SJSA1 (cell line): Measurements from ENCODE around the gene ABI2. TPM values are rescaled to one million over a fixed set of nuclear protein-coding genes. Genes with fewer than 3 reads are reported as not detected.
A peak's percentile ranks its signal among the peaks of the same experiment; 100 is the strongest.
"Not testable (repeated sequence)": the region's sequence is repeated elsewhere in the genome, so short reads cannot be mapped to it uniquely, and the experiment has no call there.

Source experiments
- DNase-seq, 2 experiments: peaks; one replicate each; pipeline ENCODE4 v3.0.0-alpha.2; 2015 to 2020; ENCODE audit warnings: low spot score in 2 of 2, low read depth in 1 of 2
- H3K27ac ChIP-seq: fragments of 250-450 bp; sonication (Bioruptor Pico); 2 replicates; pipeline ENCODE4 v1.5.1; 2020; ENCODE audit warnings: mild to moderate bottlenecking, moderate library complexity
- H3K27me3 ChIP-seq: fragments of 250-450 bp; sonication (Bioruptor Pico); replicated peaks from 2 replicates; pipeline ENCODE4 v1.5.1; 2020; ENCODE audit warnings: mild to moderate bottlenecking, moderate library complexity
- H3K36me3 ChIP-seq: fragments of 250-450 bp; sonication (Bioruptor Pico); 2 replicates; pipeline ENCODE4 v1.5.1; 2020; ENCODE audit warnings: mild to moderate bottlenecking
- H3K4me1 ChIP-seq: fragments of 250-450 bp; sonication (Bioruptor Pico); replicated peaks from 2 replicates; pipeline ENCODE4 v1.6.1; 2021; ENCODE audit warnings: mild to moderate bottlenecking
- H3K4me3 ChIP-seq: fragments of 250-450 bp; sonication (Bioruptor Pico); 2 replicates; pipeline ENCODE4 v1.5.1; 2020; ENCODE audit warnings: mild to moderate bottlenecking
- H3K9me3 ChIP-seq: fragments of 250-450 bp; sonication (Bioruptor Pico); replicated peaks from 2 replicates; pipeline ENCODE4 v1.5.1; 2020; ENCODE audit warnings: mild to moderate bottlenecking
- total RNA-seq: library from RNA; depleted of rRNA; stranded (reverse); fragments of >200 nt; shearing (Covaris generic); gene quantifications from 2 replicates; pipeline ENCODE4 v1.2.3, GENCODE V29; 2014; rRNA removed

Gene ABI2
- 43.9 and 54.8 TPM in 2 replicates for total RNA-seq

DNA sequence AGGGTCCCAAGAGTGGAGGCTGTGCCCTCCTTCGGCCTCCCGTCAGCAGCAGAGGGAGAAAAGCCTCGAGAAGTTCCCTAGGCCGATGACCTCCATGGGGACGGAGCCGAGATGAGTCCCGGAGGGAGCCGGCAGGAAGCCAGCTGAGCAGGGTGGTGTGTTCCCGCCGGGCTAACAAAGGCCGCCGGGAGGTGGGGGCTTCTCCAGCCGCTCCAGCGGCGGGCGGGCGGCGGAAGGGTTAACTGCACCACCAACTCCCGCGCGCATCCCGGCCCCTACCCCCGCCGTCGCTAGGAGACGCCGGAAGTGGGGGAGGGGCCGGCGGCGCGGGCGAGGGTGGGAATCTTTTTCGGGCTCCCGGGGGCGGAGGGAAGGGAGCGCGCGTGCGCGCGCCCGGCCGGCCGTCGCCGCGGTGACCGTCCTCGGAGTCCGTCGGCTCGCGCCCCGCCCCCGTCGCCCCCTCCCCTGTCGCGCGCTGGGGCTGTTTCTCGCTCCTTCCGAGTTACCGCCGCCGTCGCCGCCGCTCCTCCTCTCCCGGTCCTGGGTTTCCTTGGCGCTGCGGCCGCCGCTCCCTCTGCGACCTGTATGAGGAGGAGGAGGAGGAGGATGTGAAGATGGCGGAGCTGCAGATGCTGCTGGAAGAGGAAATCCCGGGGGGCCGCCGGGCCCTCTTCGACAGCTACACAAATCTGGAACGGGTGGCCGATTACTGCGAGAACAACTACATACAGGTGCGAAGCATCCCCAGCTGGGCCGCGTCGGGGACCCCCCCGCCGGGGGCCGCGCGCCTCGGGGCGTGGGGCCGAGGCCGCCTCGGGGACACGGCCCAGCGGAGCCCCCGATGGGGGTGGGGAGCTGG lies at the start of gene ABI2:
TSS of gene ABI2 (plus strand) at position 494 of the 859 bp plus-strand sequence. CDS start at position 615, 121 bp downstream.
- H3K27ac ChIP-seq, result peak within 1 kb of the TSS; percentile 84
- H3K9me3 ChIP-seq, result no peaks in the 10 kb centered on the region
- peaks cover 19% of the 10 kb centered on the region for H3K36me3 ChIP-seq
- peak within 1 kb of the TSS; percentile 90 for H3K4me3 ChIP-seq
- peaks cover 17% of the 10 kb centered on the region for H3K4me1 ChIP-seq
- H3K27me3 ChIP-seq, result no peaks in the 10 kb centered on the region
- peak; percentile 92 to 94 for DNase-seq

DNA sequence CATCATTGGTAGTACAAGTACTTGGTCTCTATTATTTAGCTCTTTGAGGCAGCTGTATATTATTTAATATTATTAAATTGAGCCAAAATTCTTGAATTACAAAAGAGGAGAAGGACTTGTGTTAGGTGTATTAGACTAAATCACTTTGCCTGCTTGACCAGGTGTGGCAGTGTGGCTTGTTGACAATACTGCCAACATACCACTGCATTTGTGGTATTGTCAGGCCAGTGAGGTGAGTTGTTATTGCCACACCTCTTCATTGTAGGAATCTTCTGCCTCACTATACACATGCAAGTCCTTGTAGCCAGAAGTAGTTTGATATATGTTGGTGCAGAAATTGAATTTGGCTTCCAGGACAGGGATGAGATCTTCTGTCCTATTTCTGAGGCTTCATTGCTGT lies 48.9 kb upstream of the ABI2 start:
- Histone ChIP-seq H3K4me3 (no peak overlapping the region), H3K36me3 (peaks cover 49% of the 10 kb centered on the region), H3K27ac (no peak overlapping the region), H3K27me3 (no peaks in the 10 kb centered on the region), H3K9me3 (no peaks in the 10 kb centered on the region), H3K4me1 (peaks cover 16% of the 10 kb centered on the region)
- DNase-seq, result no peak

DNA sequence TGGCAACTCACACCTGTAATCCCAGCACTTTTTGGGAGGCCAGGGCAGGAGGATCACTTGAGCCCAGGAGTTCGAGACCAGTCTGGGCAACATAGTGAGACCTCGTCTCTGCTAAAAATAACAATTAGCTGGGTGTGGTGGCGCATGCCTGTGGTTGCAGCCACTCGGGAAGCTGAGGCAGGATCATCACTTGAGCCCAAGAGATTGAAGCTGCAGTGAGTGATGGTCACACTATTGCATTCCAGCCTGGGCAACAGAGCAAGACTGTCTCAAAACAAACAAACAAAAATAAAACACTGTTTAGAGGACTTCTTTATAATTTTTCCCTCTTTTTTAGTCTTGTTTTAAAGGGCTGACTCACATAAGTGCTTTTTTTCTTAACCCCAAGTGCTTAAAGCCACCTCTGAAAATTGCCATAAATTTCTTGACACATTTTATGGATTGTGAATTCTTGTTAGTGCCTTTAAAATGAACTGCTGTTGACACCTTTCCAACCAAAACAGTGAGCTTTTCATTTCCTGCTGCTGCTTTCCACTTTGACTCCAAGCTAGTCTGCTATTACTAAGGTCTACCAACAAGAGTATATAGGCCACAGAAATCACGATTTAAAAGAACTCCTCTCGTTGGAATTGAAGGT lies 47.6 kb upstream of the ABI2 start:
- Histone ChIP-seq H3K27ac (peak overlapping the region; percentile 68), H3K4me3 (no peak overlapping the region), H3K9me3 (no peaks in the 10 kb centered on the region), H3K36me3 (peaks cover 44% of the 10 kb centered on the region), H3K27me3 (no peaks in the 10 kb centered on the region), H3K4me1 (peaks cover 16% of the 10 kb centered on the region)
- peak; percentile 53 to 78 for DNase-seq

DNA sequence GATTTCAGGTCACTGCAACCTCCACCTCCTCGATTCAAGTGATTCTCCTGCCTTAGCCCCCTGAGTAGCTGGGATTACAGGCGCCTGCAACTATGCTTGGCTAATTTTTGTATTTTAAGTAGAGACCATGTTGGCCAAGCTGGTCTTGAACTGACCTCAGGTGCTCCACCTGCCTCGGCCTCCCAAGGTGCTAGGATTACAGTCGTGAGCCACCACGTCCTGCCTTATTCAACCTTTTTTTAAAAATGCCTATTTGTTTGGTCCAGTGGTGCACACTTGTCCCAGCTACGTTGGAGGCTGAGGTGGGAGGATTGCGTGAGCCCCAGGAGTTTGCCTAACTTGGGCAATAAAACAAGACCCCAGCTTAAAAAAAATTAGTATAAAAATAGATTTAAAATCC lies 46.1 kb upstream of the ABI2 start:
- H3K4me1 ChIP-seq, result peaks cover 16% of the 10 kb centered on the region
- no peaks in the 10 kb centered on the region for H3K27me3 ChIP-seq
- no peak overlapping the region for H3K27ac ChIP-seq
- no peak for DNase-seq
- H3K4me3 ChIP-seq, result no peak overlapping the region
- H3K36me3 ChIP-seq, result peaks cover 38% of the 10 kb centered on the region
- no peaks in the 10 kb centered on the region for H3K9me3 ChIP-seq

DNA sequence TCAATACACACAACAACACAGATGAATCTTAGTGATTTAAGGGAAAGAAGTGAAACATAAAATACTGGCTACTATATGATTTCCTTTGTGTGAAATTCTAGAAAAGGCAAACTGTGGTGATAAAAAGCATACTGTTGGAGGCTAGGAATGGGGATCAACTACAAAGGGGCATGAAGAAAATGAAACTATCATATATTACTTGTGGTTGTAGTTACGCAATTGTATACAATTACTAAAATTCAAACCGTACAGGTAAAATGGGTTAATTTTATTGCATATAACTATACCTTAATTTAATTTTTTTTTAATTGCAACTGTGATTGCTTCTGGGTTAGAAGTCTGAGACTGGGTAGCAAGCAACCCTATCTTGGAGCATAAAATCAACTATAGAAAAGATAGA lies 41.7 kb upstream of the ABI2 start:
- peaks cover 1% of the 10 kb centered on the region for H3K4me1 ChIP-seq
- H3K4me3 ChIP-seq, result no peak overlapping the region
- no peak overlapping the region for H3K27ac ChIP-seq
- H3K27me3 ChIP-seq, result no peaks in the 10 kb centered on the region
- no peak for DNase-seq
- no peaks in the 10 kb centered on the region for H3K9me3 ChIP-seq
- H3K36me3 ChIP-seq, result peaks cover 34% of the 10 kb centered on the region

DNA sequence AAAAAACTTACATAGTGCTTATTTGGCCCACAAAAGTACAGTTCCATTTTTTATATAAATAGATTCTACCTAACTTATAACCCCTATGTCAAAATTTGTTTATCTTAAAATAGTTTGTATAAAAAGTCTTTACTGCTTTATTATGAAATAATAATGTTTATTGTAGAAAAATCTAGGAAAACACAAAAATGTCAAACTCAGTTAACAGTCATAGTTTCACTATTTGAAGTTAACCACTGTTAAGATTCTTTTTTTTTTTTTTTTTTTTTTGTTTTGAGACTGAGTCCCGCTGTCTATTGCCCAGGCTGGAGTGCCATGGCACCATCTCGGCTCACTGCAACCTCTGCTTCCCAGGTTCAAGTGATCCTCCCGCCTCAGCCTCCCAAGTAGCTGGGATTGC lies 26.5 kb upstream of the ABI2 start:
- DNase-seq, result peak in 1 of 2 experiments; percentile 20
- H3K9me3 ChIP-seq, result no peaks in the 10 kb centered on the region
- peaks cover 23% of the 10 kb centered on the region for H3K4me1 ChIP-seq
- peaks cover under 1% of the 10 kb centered on the region; the same call in 1 of the 2 replicates for H3K36me3 ChIP-seq
- peak overlapping the region; percentile 90 for H3K27ac ChIP-seq
- H3K27me3 ChIP-seq, result no peaks in the 10 kb centered on the region
- H3K4me3 ChIP-seq, result no peak overlapping the region

DNA sequence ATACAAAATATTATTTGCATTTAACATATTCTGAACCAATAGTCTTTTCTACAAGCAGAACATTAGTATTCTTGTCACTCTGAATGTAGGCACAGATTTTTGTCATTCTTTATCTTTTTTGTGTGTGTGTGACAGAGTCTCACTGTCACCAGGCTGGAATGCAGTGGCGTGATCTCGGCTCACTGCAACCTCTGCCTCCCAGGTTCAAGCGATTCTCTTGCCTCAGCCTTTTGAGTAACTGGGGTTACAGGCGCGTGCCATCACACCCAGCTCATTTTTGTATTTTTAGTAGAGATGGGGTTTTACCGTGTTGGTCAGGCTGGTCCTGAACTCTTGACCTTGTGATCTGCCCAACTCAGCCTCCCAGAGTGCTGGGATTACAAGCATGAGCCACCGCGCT lies 25.6 kb upstream of the ABI2 start:
- not testable (repeated sequence) for H3K27me3 ChIP-seq, H3K36me3 ChIP-seq, H3K4me3 ChIP-seq, H3K9me3 ChIP-seq
- Histone ChIP-seq H3K4me1 (peaks cover 23% of the 10 kb centered on the region), H3K27ac (peak overlapping the region; percentile 90)
- DNase-seq, result peak; percentile 77 to 78

DNA sequence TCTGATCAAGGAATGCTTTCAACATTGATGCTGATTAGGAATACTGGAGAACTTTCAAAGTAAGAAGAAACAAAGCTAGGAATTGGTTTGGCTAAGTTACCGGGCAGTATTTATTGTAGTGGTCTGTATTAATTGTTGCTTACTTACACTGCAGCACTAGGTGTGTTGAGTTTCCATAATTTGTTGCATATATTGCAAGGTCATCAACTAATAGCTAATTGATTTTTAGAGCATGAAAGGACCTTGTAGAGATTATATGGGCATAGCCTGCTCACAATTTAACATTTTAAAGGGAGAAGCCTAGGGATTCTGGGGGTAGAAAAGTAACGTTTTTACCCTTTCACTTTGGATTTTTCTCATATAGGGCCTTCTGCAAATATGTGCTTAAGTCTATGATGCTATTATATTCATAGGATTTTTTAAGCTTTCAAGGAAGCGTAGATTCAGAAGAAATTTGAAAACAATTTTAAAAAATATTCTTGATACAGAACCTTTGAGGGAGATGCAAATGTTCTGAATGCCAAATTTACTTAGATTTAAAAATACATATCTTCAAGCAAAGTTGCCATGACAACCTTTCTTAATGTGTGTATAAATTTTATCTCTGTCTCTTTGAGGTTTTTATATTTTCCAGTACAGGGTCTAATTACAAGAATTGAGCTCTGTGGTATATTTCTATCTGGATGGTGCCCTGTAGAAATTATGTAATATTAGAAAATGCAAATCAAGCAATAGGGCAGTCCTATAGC lies 17.3 kb upstream of the ABI2 start:
- H3K4me1 ChIP-seq, result no peaks in the 10 kb centered on the region
- H3K27me3 ChIP-seq, result no peaks in the 10 kb centered on the region
- DNase-seq, result no peak
- H3K36me3 ChIP-seq, result peaks cover 4% of the 10 kb centered on the region; the same call in 1 of the 2 replicates
- H3K9me3 ChIP-seq, result no peaks in the 10 kb centered on the region; the same call in 1 of the 2 replicates
- H3K4me3 ChIP-seq, result no peak overlapping the region
- H3K27ac ChIP-seq, result no peak overlapping the region

DNA sequence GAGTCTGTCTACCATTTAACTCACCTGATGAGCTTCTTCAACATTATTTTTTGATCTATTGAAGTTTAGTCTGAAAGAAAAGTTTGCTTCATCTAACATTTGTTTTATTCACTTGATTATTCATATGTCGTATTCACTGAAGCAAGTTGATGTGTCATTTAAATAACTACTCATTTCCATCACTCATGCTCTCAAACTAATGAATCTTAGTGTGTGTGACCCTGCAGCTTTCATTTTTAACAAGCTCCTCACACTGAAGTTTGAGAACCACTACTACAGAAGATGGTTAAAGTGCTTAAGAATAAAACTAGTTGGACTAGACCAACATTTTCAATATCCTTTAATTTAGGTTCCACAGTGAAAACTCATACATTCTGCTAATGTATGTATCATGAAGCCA lies 1.8 kb upstream of the ABI2 start:
- Histone ChIP-seq H3K36me3 (peaks cover 13% of the 10 kb centered on the region), H3K4me1 (peaks cover 17% of the 10 kb centered on the region), H3K27ac (no peak overlapping the region), H3K4me3 (no peak overlapping the region), H3K27me3 (no peaks in the 10 kb centered on the region), H3K9me3 (no peaks in the 10 kb centered on the region)
- DNase-seq, result no peak

DNA sequence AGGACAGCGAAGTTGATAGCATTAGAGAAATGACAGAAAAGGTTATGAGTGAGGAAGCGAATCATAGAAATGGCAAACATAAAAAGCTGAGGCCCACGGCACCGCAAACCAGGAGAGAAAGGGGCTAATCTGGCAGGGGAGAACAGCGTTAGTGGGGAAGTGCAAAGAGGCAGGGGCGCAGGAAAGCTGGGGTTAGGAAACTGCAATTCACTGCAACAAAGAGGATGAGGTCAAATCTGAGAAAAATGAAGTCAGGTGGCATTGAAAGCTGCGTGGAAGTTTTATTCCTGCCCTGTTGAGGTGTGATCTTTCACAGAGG lies 653 bp upstream of the ABI2 start:
- Histone ChIP-seq H3K9me3 (no peaks in the 10 kb centered on the region), H3K27ac (peak overlapping the region; percentile 84), H3K4me3 (peak overlapping the region; percentile 90), H3K27me3 (no peaks in the 10 kb centered on the region), H3K36me3 (peaks cover 17% of the 10 kb centered on the region), H3K4me1 (peaks cover 17% of the 10 kb centered on the region)
- DNase-seq, result no peak

DNA sequence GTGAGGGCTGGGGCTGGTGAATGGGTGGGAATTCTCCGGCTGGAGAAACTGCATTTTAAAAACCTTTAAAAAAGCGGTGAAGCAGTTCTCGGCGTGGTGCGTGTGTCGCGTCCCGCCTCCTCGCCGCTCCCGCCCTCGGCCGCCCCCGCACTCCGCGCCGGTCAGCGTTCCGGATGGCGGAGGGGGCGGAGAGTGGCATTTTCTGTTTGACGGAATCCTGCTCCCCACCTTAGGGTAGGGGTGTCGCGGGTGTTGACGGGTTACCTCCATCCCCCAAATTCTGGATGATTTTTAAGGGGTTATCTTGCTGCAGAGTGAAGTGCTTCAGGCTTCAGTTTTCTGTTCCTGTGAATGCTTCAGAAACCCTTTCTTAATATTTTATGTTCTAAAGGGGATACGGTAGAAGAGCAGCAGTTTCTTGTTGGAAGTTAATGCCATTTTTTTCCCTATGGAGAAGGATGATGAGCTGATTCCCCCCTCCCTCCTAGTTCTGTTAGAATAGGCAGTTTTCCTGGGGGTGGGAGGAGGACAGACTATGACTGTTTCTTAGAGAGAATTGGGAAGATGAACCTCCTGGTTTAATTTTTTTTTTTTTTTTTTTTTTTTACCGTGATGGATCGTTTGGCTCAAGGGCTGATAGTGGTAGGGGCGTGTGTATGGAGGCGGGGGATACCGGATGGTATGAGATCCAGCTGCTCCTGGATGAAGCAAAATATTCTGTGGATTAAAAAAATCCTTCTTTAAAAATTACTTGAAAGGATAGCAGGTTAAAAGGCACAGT lies 756 bp downstream of the ABI2 start:
- H3K36me3 ChIP-seq, result peaks cover 22% of the 10 kb centered on the region
- no peaks in the 10 kb centered on the region for H3K9me3 ChIP-seq
- peak in 1 of 2 experiments; percentile 48 for DNase-seq
- peaks cover 17% of the 10 kb centered on the region for H3K4me1 ChIP-seq
- no peaks in the 10 kb centered on the region for H3K27me3 ChIP-seq
- H3K4me3 ChIP-seq, result peak overlapping the region; percentile 90
- peak overlapping the region; percentile 84 for H3K27ac ChIP-seq

DNA sequence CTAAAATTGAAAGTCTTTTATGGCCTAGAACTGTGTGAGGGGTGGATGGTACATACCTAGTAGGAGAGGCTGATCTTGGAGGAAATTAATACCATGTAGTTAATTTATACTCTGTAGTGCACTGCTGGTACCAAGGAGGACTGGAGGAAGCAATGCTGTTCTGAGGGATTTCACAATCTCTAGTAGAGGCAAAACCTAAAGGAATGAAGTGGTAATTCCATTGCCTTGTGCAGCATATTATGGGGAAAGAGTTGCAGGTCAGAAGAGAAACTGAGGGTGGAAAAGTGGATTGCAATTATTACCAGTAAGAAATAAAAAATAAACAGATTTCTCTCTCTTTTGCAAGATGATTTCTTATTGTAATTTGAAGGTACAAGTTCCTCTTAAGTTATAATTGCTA lies 2.2 kb downstream of the ABI2 start:
- Histone ChIP-seq H3K9me3 (no peaks in the 10 kb centered on the region), H3K27me3 (no peaks in the 10 kb centered on the region), H3K36me3 (peaks cover 36% of the 10 kb centered on the region), H3K4me1 (peaks cover 17% of the 10 kb centered on the region), H3K4me3 (no peak overlapping the region), H3K27ac (no peak overlapping the region)
- DNase-seq, result no peak

DNA sequence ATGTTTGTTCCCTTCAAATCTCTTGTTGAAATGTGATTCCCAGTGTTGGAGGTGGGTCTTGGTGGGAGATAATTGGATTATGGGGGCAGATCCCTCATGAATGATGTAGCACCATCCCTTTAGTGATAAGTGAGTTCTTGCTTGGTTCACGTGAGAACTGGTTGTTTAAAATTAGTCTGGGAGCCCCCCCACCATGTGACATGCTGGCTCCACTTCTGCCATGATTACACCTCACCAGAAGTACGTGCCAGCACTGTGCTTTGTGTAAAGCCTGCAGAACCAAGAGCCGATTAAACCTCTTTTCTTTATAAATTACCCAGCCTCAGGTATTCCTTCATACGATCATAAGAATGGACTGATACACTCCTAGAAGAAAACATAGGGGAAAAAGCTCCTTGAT lies 10.1 kb downstream of the ABI2 start:
- H3K4me1 ChIP-seq, result peaks cover 34% of the 10 kb centered on the region
- H3K27me3 ChIP-seq, result no peaks in the 10 kb centered on the region
- H3K9me3 ChIP-seq, result no peaks in the 10 kb centered on the region
- H3K27ac ChIP-seq, result no peak overlapping the region
- peaks cover 40% of the 10 kb centered on the region for H3K36me3 ChIP-seq
- DNase-seq, result no peak
- H3K4me3 ChIP-seq, result no peak overlapping the region
